ENCODE measurements around the gene YY1AP1. TPM values are rescaled to one million over a fixed set of nuclear protein-coding genes. Genes with fewer than 3 reads are reported as not detected.
"Not testable (repeated sequence)": the region's sequence is repeated elsewhere in the genome, so short reads cannot be mapped to it uniquely, and the experiment has no call there.

YY1AP1 gene
- total RNA-seq, 6 experiments from 2014 or later, result 24.3 to 37.2 (median 28.9) TPM

GRCh38 chr1:155646307-155646706 lies 42.3 kb downstream of the YY1AP1 start:
- 70% methylated on average over 2 of the region's 2 CpGs for WGBS (ENCODE audit: insufficient coverage, low coverage, low lambda C conversion rate, missing lambda C conversion rate)
- Histone ChIP-seq H3K4me1 (no peaks in the 10 kb centered on the region), H3K4me3 (no peak overlapping the region), H3K27ac (no peak overlapping the region), H3K27me3 (no peaks in the 10 kb centered on the region), H3K9me3 (peaks cover 0 to 6% (median 0%) of the 10 kb centered on the region in 4 donors), H3K36me3 (no peaks in the 10 kb centered on the region)
- DNase-seq (no peak), ATAC-seq (no peak)
- TF ChIP-seq POLR2A (IDR thresholded peaks at IDR 0.05) (no peak), CTCF (IDR thresholded peaks at IDR 0.05) (no peak)
- intact Hi-C loops (cut with DNase I), result no loop called here

GRCh38 chr1:155645648-155646047 lies 42.9 kb downstream of the YY1AP1 start:
- Histone ChIP-seq H3K4me3 (no peak overlapping the region), H3K36me3 (no peaks in the 10 kb centered on the region), H3K9me3 (peaks cover 0 to 6% (median 0%) of the 10 kb centered on the region in 4 donors), H3K4me1 (no peaks in the 10 kb centered on the region), H3K27ac (no peak overlapping the region), H3K27me3 (no peaks in the 10 kb centered on the region)
- 84% methylated on average over 3 of the region's 6 CpGs for WGBS (ENCODE audit: insufficient coverage, low coverage, low lambda C conversion rate, missing lambda C conversion rate)
- intact Hi-C loops (cut with DNase I), result no loop called here
- TF ChIP-seq POLR2A (IDR thresholded peaks at IDR 0.05) (no peak), CTCF (IDR thresholded peaks at IDR 0.05) (no peak)
- ATAC-seq (no peak), DNase-seq (no peak)

GRCh38 chr1:155645034-155645598 lies 43.5 kb downstream of the YY1AP1 start:
- no peaks in the 10 kb centered on the region for H3K4me1 ChIP-seq
- no peak overlapping the region for H3K4me3 ChIP-seq
- DNase-seq, result no peak
- TF ChIP-seq POLR2A (IDR thresholded peaks at IDR 0.05), result no peak
- TF ChIP-seq CTCF (IDR thresholded peaks at IDR 0.05), result no peak
- intact Hi-C loops (cut with DNase I), result no loop called here
- peaks cover 0 to 6% (median 0%) of the 10 kb centered on the region in 4 donors for H3K9me3 ChIP-seq
- H3K36me3 ChIP-seq, result no peaks in the 10 kb centered on the region
- H3K27ac ChIP-seq, result no peak overlapping the region
- no peak for ATAC-seq
- 75% methylated on average over 4 of the region's 4 CpGs for WGBS (ENCODE audit: insufficient coverage, low coverage, low lambda C conversion rate, missing lambda C conversion rate)
- H3K27me3 ChIP-seq, result no peaks in the 10 kb centered on the region

GRCh38 chr1:155643230-155643629 lies 45.3 kb downstream of the YY1AP1 start:
- Histone ChIP-seq H3K36me3 (no peaks in the 10 kb centered on the region), H3K27me3 (no peaks in the 10 kb centered on the region), H3K9me3 (peaks cover 0 to 6% (median 0%) of the 10 kb centered on the region in 4 donors), H3K4me3 (no peak overlapping the region), H3K4me1 (no peaks in the 10 kb centered on the region), H3K27ac (no peak overlapping the region)
- no peak for ATAC-seq
- intact Hi-C loops (cut with DNase I), result no loop called here
- TF ChIP-seq POLR2A (IDR thresholded peaks at IDR 0.05) (no peak), CTCF (IDR thresholded peaks at IDR 0.05) (no peak)
- WGBS (ENCODE audit: insufficient coverage, low coverage, low lambda C conversion rate, missing lambda C conversion rate), result 80% methylated on average over 3 of the region's 3 CpGs
- DNase-seq, result no peak

GRCh38 chr1:155642559-155643180 lies 45.9 kb downstream of the YY1AP1 start:
- H3K36me3 ChIP-seq; ATAC-seq; H3K27ac ChIP-seq; intact Hi-C loops (cut with DNase I); H3K4me1 ChIP-seq; H3K27me3 ChIP-seq; H3K4me3 ChIP-seq; H3K9me3 ChIP-seq; DNase-seq: not testable (repeated sequence)
- WGBS (ENCODE audit: insufficient coverage, low coverage, low lambda C conversion rate, missing lambda C conversion rate), result 66% methylated on average over 10 of the region's 11 CpGs

Data from right lobe of liver (tissue), 6 donors.